EL (cell line): ENCODE results near the gene PDIA4.
"Not testable (repeated sequence)": the region's sequence is repeated elsewhere in the genome, so short reads cannot be mapped to it uniquely, and the experiment has no call there.

Experiments used
- DNase-seq: peaks from one replicate; pipeline ENCODE4 v3.0.0-alpha.2; 2016

Gene PDIA4

DNA sequence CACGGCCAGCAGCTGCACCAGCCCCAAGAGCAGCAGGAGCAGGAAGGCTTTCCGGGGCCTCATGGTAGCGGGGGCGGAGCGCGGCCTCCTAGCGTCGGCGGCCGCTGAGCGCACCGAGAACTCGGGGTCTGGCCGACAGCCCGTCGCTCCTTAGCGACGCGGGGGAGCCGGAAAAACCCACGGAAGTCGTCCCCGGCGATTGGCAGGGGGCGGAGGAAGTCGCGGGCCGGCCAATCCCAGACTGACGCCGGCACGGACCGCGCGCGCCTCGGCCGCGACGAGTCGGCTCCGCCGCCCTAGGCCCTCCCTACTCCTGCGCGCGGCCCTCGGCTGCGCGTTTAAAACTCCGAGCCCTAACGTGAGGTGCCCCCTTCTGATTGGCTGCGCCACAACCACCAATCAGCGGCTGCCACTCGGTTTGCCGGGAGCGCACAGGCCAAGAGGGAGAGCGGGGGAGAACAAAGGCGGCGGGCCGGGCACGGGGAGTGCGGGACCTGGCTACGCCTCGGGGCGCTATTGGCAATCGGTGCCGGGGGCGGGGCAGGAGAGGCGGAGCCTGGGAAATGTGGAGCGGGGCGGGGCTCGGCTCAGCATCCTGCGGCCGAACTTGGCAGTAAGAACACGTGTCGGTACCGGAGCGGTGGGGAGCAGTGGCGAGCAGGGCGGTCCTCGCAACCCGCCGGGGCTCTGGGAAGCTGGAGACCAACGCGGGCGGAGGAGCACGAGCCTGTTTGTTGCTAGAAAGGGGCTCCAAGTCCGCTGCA, at the start of gene PDIA4:
PDIA4 (minus strand) TSS at position 160 of the 764 bp plus-strand sequence; CDS start at position 63, 97 bp downstream.
- peak; percentile 99 for DNase-seq

DNA sequence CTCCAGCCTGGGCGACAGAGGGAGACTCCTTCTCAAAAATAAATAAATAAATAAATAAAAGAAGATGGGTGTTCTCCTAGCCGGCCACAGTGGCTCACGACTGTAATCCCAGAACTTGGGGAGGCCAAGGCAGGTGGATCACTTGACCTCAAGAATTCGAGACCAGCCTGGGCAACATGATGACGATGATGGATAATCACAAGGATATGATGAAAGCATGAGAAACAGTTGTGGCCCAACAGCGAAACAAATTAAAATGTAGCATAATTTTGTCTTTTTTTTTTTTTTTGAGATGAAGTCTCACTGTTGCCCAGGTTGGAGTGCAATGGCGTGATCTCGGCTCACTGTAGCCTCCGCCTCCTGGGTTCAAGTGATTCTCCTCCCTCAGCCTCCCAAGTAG, 49.3 kb upstream of the PDIA4 start:
- DNase-seq: no peak

DNA sequence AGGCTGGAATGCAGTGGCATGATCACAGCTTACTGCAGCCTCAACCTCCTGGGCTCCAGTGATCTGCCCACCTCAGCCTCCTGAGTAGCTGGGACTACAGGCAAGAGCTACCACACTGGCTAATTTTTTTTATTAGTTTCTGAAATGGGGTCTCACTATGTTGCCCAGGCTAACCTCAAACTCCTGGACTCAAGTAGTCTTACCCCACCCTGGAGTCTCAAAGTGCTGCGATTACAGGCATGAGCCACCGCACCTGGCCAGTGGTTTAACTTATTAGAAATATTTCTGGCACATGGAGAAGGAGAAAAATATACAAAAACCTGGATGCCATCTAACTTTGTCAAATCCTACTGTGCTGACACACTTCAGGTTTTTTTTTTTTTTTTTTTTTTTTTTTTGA, 47.0 kb upstream of the PDIA4 start:
- no peak for DNase-seq

- no peak for DNase-seq
Observed at GRCh38 chr7:149074116-149074885, 46.0 kb upstream of the PDIA4 start.

DNA sequence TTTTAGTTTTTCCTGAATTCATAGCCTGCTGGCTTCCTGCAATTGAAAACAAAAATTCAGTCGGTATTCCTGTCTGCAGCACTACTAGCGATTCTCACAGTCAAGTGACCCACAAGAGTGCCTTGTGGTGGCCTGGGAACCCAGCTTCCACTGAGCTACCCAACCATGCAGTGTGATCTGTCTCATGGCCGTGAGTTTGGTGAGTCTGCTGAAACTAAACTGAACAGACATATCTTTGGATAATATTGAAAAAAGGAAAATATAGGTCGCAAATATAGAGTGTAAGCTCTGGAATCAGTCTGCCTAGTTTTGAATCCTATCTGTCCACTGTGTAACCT, 44.1 kb upstream of the PDIA4 start:
- DNase-seq: no peak

- no peak for DNase-seq
Observed at GRCh38 chr7:149071641-149072437, 43.5 kb upstream of the PDIA4 start.

DNA sequence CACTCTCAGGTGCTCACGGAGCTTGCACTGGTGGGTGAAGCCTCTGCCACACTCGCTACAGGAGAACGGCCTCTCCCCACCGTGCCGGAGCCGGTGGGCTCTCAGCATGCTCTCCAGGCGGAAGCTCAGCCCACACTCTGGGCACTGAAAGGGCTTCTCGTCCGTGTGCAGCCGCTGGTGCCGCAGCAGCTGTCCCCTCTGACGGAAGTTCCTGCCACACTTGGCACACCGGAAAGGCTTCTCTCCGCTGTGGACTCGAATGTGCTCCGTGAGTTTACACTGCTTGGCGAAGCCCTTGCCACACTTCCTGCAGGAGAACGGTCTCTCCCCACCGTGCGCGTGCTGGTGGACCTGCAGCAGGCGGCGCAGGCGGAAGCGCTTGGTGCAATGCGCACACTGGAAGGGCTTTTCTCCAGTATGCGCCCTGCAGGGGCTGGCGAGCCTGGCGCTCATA, 42.9 kb upstream of the PDIA4 start:
- no peak for DNase-seq

GRCh38 chr7:149070372-149071125, 42.2 kb upstream of the PDIA4 start:
- no peak for DNase-seq

DNA sequence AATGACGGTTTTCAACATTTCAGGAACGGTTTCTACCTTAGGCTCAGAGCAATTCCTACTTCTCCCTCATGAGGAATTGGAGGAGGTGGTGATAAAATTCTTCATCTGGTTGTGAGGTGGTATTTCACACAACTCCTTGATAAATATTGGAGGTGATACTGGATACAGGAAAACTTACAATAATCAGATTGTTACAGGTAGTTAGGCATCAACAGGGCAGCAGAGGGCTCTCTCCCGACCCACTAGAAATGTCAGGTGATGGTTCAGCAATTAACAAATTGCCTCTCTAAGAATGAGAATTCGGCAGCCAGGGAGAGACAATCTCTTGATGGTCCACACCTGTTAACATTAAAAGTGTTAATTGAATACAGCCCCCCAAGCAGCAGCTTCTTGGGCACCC, 39.6 kb upstream of the PDIA4 start:
- DNase-seq: no peak

- DNase-seq: no peak
Observed at GRCh38 chr7:149063476-149063875, 35.2 kb upstream of the PDIA4 start.

DNA sequence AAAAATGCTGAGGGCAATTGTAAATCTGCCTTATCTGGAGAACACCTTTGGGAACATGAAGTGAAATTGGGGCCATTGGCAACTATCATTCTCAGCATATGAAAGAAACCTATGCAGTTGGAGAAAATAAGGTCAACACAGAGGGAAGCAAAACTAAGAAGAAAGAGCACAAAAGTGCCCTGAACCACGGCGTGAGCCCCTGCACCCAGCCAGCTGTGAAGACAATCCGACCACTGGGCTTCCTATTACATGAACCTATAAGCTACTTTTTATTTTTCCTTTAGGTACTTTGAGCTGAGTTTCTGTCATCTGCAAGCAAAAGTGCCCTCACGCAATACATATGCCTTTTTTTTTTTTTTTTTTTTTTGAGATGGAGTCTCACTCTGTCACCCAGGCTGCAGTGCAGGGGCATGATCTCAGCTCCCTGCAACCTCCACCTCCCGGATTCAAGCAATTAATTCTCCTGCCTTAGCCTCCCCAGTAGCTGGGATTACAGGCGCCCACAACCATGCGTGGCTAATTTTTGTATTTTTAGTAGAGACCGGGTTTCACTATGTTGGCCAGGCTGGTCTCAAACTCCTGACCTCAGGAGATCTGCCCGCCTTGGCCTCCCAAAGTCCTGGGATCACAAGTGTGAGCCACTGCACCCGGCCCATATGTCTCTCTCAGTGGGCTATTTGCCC, 34.1 kb upstream of the PDIA4 start:
- DNase-seq: not testable (repeated sequence)

GRCh38 chr7:149060156-149060555, 31.9 kb upstream of the PDIA4 start:
- DNase-seq: no peak

GRCh38 chr7:149053885-149054284, 25.6 kb upstream of the PDIA4 start:
- DNase-seq: no peak

- no peak for DNase-seq
Observed at GRCh38 chr7:149053384-149053783, 25.1 kb upstream of the PDIA4 start.

DNA sequence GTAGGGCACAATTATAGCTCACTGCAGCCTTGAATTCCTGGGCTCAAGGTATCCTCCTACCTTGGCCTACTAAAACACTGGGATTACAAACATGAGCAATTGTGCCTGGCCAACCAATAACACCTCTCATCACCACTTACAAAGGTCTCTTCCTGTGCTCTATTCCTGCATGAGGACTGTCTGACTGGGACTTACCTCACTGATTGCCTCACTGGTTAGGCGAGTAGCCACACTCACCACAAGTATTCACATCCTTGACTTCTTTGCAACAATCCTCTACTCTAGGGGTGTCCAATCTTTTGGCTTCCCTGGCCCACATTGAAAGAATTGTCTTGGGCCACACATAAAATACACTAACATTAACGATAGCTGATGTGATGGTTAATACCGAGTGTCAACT, 22.6 kb upstream of the PDIA4 start:
- DNase-seq: no peak

DNA sequence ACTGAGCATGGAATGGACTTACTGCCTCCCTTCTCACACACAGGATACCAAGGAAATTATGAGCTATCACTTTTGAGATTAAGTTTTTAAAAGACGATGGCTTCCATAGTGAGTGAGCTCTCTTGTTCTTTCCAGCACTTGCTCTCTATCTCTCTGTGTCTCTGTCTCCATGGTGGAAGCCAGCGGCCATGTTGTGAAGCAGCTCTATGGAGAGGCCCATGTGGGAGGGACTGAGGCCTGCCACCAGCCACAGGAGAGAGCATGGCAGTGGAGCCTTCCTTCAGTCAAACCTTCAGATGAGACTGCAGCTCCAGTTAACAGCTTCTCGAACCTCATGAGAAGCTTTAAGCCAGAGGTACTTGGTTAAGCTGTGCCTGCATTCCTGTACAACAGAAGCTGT, 20.5 kb upstream of the PDIA4 start:
- DNase-seq: no peak

DNA sequence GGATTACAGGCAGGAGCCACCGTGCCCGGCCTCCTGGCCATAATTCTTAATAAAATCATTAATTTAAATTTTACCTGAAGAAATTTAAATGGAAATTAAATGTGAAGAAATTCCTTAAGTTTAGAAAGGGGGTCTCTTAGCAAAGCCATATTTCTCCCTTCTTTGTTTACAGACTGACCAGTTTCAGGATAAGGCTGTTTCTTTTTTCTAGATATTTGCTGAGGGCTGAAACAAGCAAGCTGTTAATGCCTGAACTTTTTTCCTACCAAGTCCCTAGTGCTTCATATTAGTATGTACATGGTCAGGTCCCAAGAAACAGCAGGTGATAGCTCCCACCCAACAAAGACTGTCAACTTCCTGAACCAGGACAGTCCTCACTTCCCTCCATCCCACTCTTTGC, 18.1 kb upstream of the PDIA4 start:
- no peak for DNase-seq

DNA sequence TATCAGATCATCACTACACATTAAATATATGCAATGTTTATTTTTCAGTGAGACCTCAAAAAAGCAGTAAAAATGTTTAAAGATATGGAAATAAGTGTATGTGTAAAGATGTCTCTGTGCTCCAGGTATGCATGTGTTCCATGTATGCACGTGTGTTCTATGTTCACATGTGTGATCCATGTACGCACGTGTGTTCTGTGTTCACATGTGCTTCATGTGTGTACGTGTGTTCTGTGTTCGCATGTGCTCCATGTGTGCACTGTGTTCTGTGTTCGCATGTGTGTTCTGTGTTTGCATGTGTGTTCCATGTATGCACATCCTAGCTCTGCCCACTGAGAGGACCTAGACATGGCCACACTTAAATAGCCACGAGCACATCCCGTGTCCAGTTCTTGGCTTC, 15.6 kb upstream of the PDIA4 start:
- no peak for DNase-seq

- no peak for DNase-seq
Observed at GRCh38 chr7:149041350-149041749, 13.0 kb upstream of the PDIA4 start.

DNA sequence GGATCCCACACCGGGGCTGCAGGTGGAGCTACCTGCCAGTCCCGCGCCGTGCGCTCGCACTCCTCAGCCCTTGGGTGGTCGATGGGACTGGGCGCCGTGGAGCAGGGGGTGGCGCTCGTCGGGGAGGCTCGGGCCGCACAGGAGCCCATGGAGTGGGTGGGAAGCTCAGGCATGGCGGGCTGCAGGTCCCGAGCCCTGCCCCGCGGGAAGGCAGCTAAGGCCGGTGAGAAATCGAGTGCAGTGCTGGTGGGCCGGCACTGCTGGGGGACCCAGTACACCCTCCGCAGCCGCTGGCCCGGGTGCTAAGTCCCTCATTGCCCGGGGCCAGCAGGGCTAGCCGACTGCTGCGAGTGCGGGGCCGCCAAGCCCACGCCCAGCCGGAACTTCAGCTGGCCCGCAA, 10.3 kb upstream of the PDIA4 start:
- DNase-seq: not testable (repeated sequence)

DNA sequence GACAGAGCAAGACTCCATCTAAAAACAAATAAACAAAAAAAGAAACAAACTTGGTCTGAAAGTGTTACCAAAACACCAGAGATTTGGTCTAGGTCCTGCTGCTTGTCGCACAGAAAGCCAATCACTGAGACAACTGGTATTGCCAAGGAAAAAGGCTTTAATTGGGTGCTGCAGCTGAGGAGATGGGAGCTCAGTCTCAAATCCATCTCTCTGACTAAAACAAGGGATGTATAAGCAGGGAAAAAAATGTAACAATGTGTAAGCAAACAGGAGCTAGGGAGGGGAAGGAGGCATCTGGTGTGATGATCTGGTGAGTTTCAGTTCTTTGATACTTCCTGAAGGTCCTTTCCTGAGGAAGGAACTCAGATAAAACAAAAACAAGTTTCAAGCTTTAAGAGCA, 8.4 kb upstream of the PDIA4 start:
- no peak for DNase-seq

DNA sequence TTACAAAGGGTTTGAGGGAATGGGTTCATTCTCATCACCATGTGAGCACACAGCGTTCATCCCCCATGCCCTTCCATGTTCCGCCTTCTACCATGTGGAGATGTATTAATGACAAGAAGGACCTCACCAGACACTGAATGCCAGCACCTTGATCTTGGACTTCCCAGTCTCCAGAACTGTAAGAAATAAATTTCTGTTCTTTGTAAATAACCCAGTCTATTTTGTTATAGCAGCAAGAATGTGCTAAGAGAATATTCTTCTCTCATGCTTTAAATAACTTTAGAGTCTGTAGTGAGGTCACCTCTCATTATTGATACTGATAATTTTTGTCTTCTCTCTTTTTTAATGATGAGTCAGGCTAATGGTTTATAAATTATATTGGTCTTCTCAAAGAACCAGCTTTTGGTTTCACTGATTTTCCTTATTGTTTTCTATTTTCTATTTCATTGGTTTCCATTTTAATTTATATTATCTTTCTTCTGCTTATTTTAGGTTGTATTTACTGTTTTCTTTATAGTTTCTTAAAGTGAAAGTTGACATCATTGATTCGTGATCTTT, 3.1 kb upstream of the PDIA4 start:
- DNase-seq: no peak
